CD4-positive, alpha-beta T cell (primary cell): ENCODE measurements around the gene NR3C2. TPM values are rescaled to one million over a fixed set of nuclear protein-coding genes. Genes with fewer than 3 reads are reported as not detected.
A peak's percentile ranks its signal among the peaks of the same experiment; 100 is the strongest.

ENCODE experiments used
- ATAC-seq: fragments of 200-7000 bp; cut with Tn5 transposase; one replicate; pipeline ENCODE4 v1.10.0; 2022; ENCODE audit warnings: mild to moderate bottlenecking; ENCODE audit not compliant: poor library complexity
- CTCF ChIA-PET: fragments of 350-600 bp; sonication (Branson Sonifier 250); formaldehyde crosslinking; loops from one replicate; lab custom pipeline; 2021; ENCODE audit warnings: antibody characterized with exemption, inconsistent platforms; lab: Charles Lee
- POLR2A ChIA-PET: fragments of 350-600 bp; sonication (Branson Sonifier 250); formaldehyde crosslinking; loops from one replicate; lab custom pipeline; 2021; ENCODE audit warnings: antibody characterized with exemption, inconsistent platforms; lab: Charles Lee
- DNase-seq, 14 experiments: peaks; one replicate each; pipeline ENCODE4 v3.0.0-alpha.2; 2013 to 2020; ENCODE audit warnings: mixed read lengths in 2 of 14
- H3K27ac ChIP-seq, 2 donors: one replicate each; pipeline versions ENCODE4 v1.5.1 to v1.7.0; 2013; ENCODE audit warnings: low read length in 2 of 2, low read depth in 1 of 2, mild to moderate bottlenecking in 1 of 2
- H3K27me3 ChIP-seq, 2 experiments: 1 replicate in 1 of 2; 2 replicates in 1 of 2; pipeline versions ENCODE4 v1.6.1 to v1.7.0; 2013; ENCODE audit warnings: low read length in 2 of 2, control low read depth in 1 of 2, mild to moderate bottlenecking in 1 of 2, moderate library complexity in 1 of 2; ENCODE audit not compliant: insufficient read depth in 2 of 2, control insufficient read depth in 1 of 2
- H3K36me3 ChIP-seq: one replicate; pipeline ENCODE4 v1.6.1; 2013; ENCODE audit warnings: low read length, control low read depth; ENCODE audit not compliant: insufficient read depth
- H3K4me1 ChIP-seq: one replicate; pipeline ENCODE4 v1.6.1; 2013; ENCODE audit warnings: low read length, control low read depth; ENCODE audit not compliant: insufficient read depth
- H3K4me3 ChIP-seq: one replicate; pipeline ENCODE4 v1.5.1; 2013; ENCODE audit warnings: mild to moderate bottlenecking, low read length, moderate library complexity
- H3K9me3 ChIP-seq, 2 experiments: 1 replicate in 1 of 2; 2 replicates in 1 of 2; pipeline versions ENCODE4 v1.6.1 to v1.7.0; 2013; ENCODE audit warnings: low read length in 2 of 2, mild to moderate bottlenecking in 2 of 2, control low read depth in 1 of 2, moderate library complexity in 1 of 2; ENCODE audit not compliant: control insufficient read depth in 1 of 2, insufficient read depth in 1 of 2
- H3K27ac Mint-ChIP-seq: one replicate; pipeline ENCODE4 v1.8.0; 2020; ENCODE audit warnings: mixed read lengths
- H3K27me3 Mint-ChIP-seq: one replicate; pipeline ENCODE4 v1.8.0; 2021; ENCODE audit warnings: mixed read lengths
- H3K36me3 Mint-ChIP-seq: one replicate; pipeline ENCODE4 v1.8.0; 2021; ENCODE audit warnings: low read depth, mixed read lengths
- H3K4me1 Mint-ChIP-seq: one replicate; pipeline ENCODE4 v1.8.0; 2021; ENCODE audit warnings: low read depth, mixed read lengths
- H3K4me3 Mint-ChIP-seq: one replicate; pipeline ENCODE4 v1.8.0; 2020; ENCODE audit warnings: mild to moderate bottlenecking, mixed read lengths
- H3K9me3 Mint-ChIP-seq: one replicate; pipeline ENCODE4 v1.8.0; 2020; ENCODE audit warnings: mixed read lengths
- intact Hi-C, 2 experiments: fragments of 100-400 bp; cut with DNase I in 1 of 2; cut with micrococcal nuclease in 1 of 2; formaldehyde crosslinking; loops; one replicate each; pipeline versions ENCODE4 v1.15.1 to v1.9.0; 2023 to 2025; cut with DNase I, micrococcal nuclease
- total RNA-seq, 174 experiments: library from RNA in 2 of 174; stranded (reverse) in 2 of 174; gene quantifications; one replicate each; pipeline ENCODE4 v1.2.3 and lab custom pipeline; 2021 to 2026
- TF ChIP-seq, protein P1 (sequence below): fragments of 200-600 bp; IDR thresholded peaks from one replicate; pipeline ENCODE4 v1.8.0; 2022; ENCODE audit warnings: antibody characterized with exemption, mild to moderate bottlenecking

NR3C2 gene
- total RNA-seq, 2 experiments from 2014 or later, result 31.6 to 35.0 TPM

DNA sequence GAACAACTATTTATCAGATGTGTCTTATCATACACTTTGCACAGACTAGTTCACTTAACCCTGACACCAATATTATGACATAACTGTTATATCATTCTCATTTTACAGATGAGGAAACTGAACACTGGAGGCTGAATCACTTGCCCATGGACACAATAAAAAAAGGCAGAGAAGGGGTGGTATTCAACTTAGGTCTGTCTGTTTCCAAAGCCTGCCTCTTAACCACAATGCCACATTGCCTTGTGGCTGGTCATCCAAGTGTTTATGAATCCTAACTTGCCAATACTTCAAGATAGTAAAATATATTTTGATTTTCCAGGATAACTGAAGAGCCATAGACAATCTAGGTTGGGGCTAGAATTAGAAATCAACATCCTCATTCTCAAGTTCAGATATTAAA is 327.8 kb downstream of the NR3C2 start:
- Mint-ChIP-seq H3K27me3 (no peaks in the 10 kb centered on the region), H3K4me1 (peaks cover 65% of the 10 kb centered on the region), H3K9me3 (no peaks in the 10 kb centered on the region), H3K36me3 (peaks cover 93% of the 10 kb centered on the region), H3K4me3 (no peak overlapping the region), H3K27ac (no peak overlapping the region)
- ChIA-PET POLR2A (no interaction called here), CTCF (no interaction called here)
- intact Hi-C loops, result no loop called here
- no peaks in the 10 kb centered on the region for H3K27me3 ChIP-seq
- H3K4me1 ChIP-seq, result no peaks in the 10 kb centered on the region
- DNase-seq, result no peak
- TF ChIP-seq, protein P1, sequence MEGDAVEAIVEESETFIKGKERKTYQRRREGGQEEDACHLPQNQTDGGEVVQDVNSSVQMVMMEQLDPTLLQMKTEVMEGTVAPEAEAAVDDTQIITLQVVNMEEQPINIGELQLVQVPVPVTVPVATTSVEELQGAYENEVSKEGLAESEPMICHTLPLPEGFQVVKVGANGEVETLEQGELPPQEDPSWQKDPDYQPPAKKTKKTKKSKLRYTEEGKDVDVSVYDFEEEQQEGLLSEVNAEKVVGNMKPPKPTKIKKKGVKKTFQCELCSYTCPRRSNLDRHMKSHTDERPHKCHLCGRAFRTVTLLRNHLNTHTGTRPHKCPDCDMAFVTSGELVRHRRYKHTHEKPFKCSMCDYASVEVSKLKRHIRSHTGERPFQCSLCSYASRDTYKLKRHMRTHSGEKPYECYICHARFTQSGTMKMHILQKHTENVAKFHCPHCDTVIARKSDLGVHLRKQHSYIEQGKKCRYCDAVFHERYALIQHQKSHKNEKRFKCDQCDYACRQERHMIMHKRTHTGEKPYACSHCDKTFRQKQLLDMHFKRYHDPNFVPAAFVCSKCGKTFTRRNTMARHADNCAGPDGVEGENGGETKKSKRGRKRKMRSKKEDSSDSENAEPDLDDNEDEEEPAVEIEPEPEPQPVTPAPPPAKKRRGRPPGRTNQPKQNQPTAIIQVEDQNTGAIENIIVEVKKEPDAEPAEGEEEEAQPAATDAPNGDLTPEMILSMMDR, result no peak
- H3K4me3 ChIP-seq, result no peak overlapping the region
- H3K9me3 ChIP-seq, result no peaks in the 10 kb centered on the region
- no peak for ATAC-seq
- H3K27ac ChIP-seq, result no peak overlapping the region
- peaks cover 44% of the 10 kb centered on the region for H3K36me3 ChIP-seq

DNA sequence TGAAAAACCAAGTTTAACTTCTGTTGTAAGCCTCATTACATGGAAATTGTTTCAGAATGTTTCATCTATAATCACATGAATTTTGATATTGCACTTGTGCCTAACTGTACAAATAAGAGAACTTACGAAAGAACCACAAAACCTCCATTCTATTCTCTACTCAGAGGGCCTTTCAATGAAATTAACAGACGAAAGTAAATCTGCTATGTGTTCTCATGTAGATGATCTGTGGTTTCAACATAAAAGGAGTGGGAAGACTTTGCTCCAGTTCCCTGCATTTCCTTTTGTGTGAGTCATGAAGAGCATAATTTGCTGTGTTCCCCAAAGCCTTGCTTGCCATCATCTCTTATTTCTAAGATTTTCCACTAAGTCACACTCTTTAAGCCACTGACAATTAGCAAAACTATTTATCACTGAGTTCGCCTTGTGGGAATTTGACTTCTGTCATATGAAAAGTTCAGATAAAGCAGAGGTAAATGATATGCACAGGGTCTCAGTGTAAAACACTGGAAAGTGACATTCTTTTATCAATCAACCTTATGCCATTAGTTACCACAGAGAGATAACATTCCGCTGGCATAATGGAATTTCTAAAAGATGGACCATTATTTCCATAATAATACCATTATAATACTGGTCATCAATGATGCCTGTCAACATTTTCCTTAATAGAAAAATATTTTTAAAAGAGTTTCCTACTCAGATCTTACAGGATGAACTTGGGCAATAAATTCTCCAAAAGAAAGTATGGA is 329.8 kb downstream of the NR3C2 start:
- H3K4me3 Mint-ChIP-seq, result no peak overlapping the region
- H3K27me3 ChIP-seq, result no peaks in the 10 kb centered on the region
- peak overlapping the region; percentile 45 for H3K27ac Mint-ChIP-seq
- ChIA-PET CTCF (no interaction called here), POLR2A (no interaction called here)
- H3K27ac ChIP-seq, result no peak overlapping the region
- no peaks in the 10 kb centered on the region for H3K27me3 Mint-ChIP-seq
- peaks cover 43% of the 10 kb centered on the region for H3K36me3 ChIP-seq
- no peaks in the 10 kb centered on the region for H3K4me1 ChIP-seq
- H3K9me3 ChIP-seq, result no peaks in the 10 kb centered on the region
- TF ChIP-seq, protein P1, result no peak
- ATAC-seq (no peak), DNase-seq (no peak)
- no peak overlapping the region for H3K4me3 ChIP-seq
- no peaks in the 10 kb centered on the region for H3K9me3 Mint-ChIP-seq
- H3K36me3 Mint-ChIP-seq, result peaks cover 93% of the 10 kb centered on the region
- peaks cover 48% of the 10 kb centered on the region for H3K4me1 Mint-ChIP-seq
- intact Hi-C loops, result no loop called here

DNA sequence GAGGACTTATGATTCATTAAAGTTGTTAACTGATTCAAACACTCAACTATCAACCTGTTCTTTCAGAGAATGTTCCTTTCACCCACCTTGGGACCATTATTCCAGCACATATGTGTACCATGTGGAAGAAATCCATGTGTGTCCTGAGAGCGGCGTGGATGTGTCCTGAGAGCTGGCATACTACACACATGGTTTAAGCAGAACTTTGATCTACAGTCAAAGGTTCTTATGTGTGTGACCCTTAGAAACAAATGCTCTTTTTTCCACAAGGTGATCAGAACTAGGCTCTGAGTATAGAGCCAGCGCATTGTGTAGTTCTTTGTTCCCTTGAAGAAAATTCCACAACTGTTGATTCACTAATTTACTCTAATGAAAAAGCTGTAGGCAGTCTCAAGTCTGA is 332.0 kb downstream of the NR3C2 start:
- Mint-ChIP-seq H3K27ac (no peak overlapping the region), H3K27me3 (no peaks in the 10 kb centered on the region), H3K9me3 (no peaks in the 10 kb centered on the region), H3K4me3 (no peak overlapping the region), H3K4me1 (peaks cover 47% of the 10 kb centered on the region), H3K36me3 (peaks cover 99% of the 10 kb centered on the region)
- POLR2A ChIA-PET, result no interaction called here
- no peaks in the 10 kb centered on the region for H3K27me3 ChIP-seq
- no peak overlapping the region for H3K4me3 ChIP-seq
- CTCF ChIA-PET, result no interaction called here
- DNase-seq (no peak), ATAC-seq (no peak)
- H3K9me3 ChIP-seq, result no peaks in the 10 kb centered on the region
- intact Hi-C loops, result no loop called here
- peaks cover 43% of the 10 kb centered on the region for H3K36me3 ChIP-seq
- TF ChIP-seq, protein P1, result no peak
- no peaks in the 10 kb centered on the region for H3K4me1 ChIP-seq
- no peak overlapping the region for H3K27ac ChIP-seq
